ENCODE data around the gene EDN3.

- no peak for TF ChIP-seq POLR2A (conservative IDR thresholded peaks at IDR 0.05)
- no peak for TF ChIP-seq TRIM24 (IDR thresholded peaks at IDR 0.05)
- TF ChIP-seq, protein P1, sequence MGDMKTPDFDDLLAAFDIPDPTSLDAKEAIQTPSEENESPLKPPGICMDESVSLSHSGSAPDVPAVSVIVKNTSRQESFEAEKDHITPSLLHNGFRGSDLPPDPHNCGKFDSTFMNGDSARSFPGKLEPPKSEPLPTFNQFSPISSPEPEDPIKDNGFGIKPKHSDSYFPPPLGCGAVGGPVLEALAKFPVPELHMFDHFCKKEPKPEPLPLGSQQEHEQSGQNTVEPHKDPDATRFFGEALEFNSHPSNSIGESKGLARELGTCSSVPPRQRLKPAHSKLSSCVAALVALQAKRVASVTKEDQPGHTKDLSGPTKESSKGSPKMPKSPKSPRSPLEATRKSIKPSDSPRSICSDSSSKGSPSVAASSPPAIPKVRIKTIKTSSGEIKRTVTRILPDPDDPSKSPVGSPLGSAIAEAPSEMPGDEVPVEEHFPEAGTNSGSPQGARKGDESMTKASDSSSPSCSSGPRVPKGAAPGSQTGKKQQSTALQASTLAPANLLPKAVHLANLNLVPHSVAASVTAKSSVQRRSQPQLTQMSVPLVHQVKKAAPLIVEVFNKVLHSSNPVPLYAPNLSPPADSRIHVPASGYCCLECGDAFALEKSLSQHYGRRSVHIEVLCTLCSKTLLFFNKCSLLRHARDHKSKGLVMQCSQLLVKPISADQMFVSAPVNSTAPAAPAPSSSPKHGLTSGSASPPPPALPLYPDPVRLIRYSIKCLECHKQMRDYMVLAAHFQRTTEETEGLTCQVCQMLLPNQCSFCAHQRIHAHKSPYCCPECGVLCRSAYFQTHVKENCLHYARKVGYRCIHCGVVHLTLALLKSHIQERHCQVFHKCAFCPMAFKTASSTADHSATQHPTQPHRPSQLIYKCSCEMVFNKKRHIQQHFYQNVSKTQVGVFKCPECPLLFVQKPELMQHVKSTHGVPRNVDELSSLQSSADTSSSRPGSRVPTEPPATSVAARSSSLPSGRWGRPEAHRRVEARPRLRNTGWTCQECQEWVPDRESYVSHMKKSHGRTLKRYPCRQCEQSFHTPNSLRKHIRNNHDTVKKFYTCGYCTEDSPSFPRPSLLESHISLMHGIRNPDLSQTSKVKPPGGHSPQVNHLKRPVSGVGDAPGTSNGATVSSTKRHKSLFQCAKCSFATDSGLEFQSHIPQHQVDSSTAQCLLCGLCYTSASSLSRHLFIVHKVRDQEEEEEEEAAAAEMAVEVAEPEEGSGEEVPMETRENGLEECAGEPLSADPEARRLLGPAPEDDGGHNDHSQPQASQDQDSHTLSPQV (IDR thresholded peaks at IDR 0.05), result no peak
- TF ChIP-seq SPI1 (IDR thresholded peaks at IDR 0.05; ENCODE audit: borderline replicate concordance, low read depth, low read length), result no peak
- TF ChIP-seq, protein P2, sequence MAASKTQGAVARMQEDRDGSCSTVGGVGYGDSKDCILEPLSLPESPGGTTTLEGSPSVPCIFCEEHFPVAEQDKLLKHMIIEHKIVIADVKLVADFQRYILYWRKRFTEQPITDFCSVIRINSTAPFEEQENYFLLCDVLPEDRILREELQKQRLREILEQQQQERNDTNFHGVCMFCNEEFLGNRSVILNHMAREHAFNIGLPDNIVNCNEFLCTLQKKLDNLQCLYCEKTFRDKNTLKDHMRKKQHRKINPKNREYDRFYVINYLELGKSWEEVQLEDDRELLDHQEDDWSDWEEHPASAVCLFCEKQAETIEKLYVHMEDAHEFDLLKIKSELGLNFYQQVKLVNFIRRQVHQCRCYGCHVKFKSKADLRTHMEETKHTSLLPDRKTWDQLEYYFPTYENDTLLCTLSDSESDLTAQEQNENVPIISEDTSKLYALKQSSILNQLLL (CRISPR knock-in tag; IDR thresholded peaks at IDR 0.05; ENCODE audit: borderline replicate concordance), result no peak
- no peak for TF ChIP-seq TEAD4 (IDR thresholded peaks at IDR 0.05; ENCODE audit: low read length)
- TF ChIP-seq TEAD4 (CRISPR knock-in tag; IDR thresholded peaks at IDR 0.05; ENCODE audit: borderline replicate concordance), result no peak
- TF ChIP-seq ADNP (tag; IDR thresholded peaks at IDR 0.05), result no peak
- no peak for TF ChIP-seq HDAC2 (IDR thresholded peaks at IDR 0.05)
- no peak for TF ChIP-seq ZNF699 (CRISPR knock-in tag; IDR thresholded peaks at IDR 0.05; ENCODE audit: insufficient replicate concordance)
- TF ChIP-seq, protein P3, sequence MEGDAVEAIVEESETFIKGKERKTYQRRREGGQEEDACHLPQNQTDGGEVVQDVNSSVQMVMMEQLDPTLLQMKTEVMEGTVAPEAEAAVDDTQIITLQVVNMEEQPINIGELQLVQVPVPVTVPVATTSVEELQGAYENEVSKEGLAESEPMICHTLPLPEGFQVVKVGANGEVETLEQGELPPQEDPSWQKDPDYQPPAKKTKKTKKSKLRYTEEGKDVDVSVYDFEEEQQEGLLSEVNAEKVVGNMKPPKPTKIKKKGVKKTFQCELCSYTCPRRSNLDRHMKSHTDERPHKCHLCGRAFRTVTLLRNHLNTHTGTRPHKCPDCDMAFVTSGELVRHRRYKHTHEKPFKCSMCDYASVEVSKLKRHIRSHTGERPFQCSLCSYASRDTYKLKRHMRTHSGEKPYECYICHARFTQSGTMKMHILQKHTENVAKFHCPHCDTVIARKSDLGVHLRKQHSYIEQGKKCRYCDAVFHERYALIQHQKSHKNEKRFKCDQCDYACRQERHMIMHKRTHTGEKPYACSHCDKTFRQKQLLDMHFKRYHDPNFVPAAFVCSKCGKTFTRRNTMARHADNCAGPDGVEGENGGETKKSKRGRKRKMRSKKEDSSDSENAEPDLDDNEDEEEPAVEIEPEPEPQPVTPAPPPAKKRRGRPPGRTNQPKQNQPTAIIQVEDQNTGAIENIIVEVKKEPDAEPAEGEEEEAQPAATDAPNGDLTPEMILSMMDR (IDR thresholded peaks at IDR 0.05 in 2 of 3, conservative IDR thresholded peaks at IDR 0.05 in 1 of 3; ENCODE audit: insufficient read depth in 2 of 3, low read depth in 1 of 3, low read length in 3 of 3), result no peak
- no peak for TF ChIP-seq ZNF217 (CRISPR knock-in tag; IDR thresholded peaks at IDR 0.05)
Observed at GRCh38 chr20:59284470-59284869, 15.9 kb upstream of the EDN3 start.

Data from K562 (cell line).